Activated naive CD4-positive, alpha-beta T cell treated with anti-CD3 and anti-CD28 coated beads, Interleukin-2, amount 10 ng/mL, durations not matched to agents 5 hours and 36 hours (primary cell): ENCODE results near the gene PDE4C. TPM values are rescaled to one million over a fixed set of nuclear protein-coding genes. Genes with fewer than 3 reads are reported as not detected.

Source experiments
- total RNA-seq, 2 experiments: library from RNA; stranded (reverse); gene quantifications; one replicate each; pipeline ENCODE4 v1.2.3, GENCODE V29; 2021

The PDE4C gene
- under 1 TPM in 1 of 2 experiments, not detected in 1; 0.55 TPM for total RNA-seq

GRCh38 chr19:18225702-18226468 is at the start of gene PDE4C:
TSS of gene PDE4C (minus strand) at chr19:18226438. CDS start at chr19:18226415, 23 bp downstream.

GRCh38 chr19:18274219-18274780 is 48.1 kb upstream of the PDE4C start, which contains the start of gene IQCN:
TSS of gene IQCN (minus strand) at chr19:18274452. CDS start at chr19:18269478, 4,974 bp downstream.

GRCh38 chr19:18203863-18204393 is 22.3 kb downstream of the PDE4C start, which contains the start of gene RAB3A:
TSS of gene RAB3A (minus strand) at chr19:18204042. CDS start at chr19:18202740, 1,302 bp downstream.

GRCh38 chr19:18192673-18193387 is 33.4 kb downstream of the PDE4C start, which contains the start of gene MPV17L2:
TSS of gene MPV17L2 (plus strand) at chr19:18193218. CDS start at chr19:18193282, 64 bp downstream.

Other genes with a start within 250 kb of the PDE4C start
- 10 to 100 TPM; 63.2 to 65.3 TPM for gene ARRDC2, start 218.3 kb downstream of the PDE4C start, total RNA-seq
- 10 to 100 TPM; 74.1 to 76.2 TPM for gene IL12RB1, start 139.5 kb downstream of the PDE4C start, total RNA-seq
- gene MAST3, start 128.7 kb downstream of the PDE4C start, total RNA-seq, result 10 to 100 TPM; 31.0 to 31.4 TPM
- 10 to 100 TPM; 12.4 to 16.0 TPM for gene PIK3R2, start 73.3 kb downstream of the PDE4C start, total RNA-seq
- gene IFI30, start 52.6 kb downstream of the PDE4C start, total RNA-seq, result 10 to 100 TPM; 50.8 to 54.3 TPM
- gene MPV17L2, start 33.2 kb downstream of the PDE4C start, total RNA-seq, result 1 to 10 TPM; 4.7 to 4.8 TPM
- 1 to 10 TPM; 4.8 to 6.6 TPM for gene RAB3A, start 22.4 kb downstream of the PDE4C start, total RNA-seq
- 1 to 10 TPM; 5.2 to 6.0 TPM for gene IQCN, start 48.0 kb upstream of the PDE4C start, total RNA-seq
- 100 to 1,000 TPM; 357 to 365 TPM for gene JUND, start 55.2 kb upstream of the PDE4C start, total RNA-seq
- gene LSM4, start 96.6 kb upstream of the PDE4C start, total RNA-seq, result 100 to 1,000 TPM; 150 to 152 TPM
- gene PGPEP1, start 114.2 kb upstream of the PDE4C start, total RNA-seq, result 10 to 100 TPM; 34.5 to 36.7 TPM
- not detected for gene GDF15, start 159.7 kb upstream of the PDE4C start, total RNA-seq
- under 1 TPM; 0.10 to 0.28 TPM for gene LRRC25, start 171.2 kb upstream of the PDE4C start, total RNA-seq
- 100 to 1,000 TPM; 122 to 136 TPM for gene SSBP4, start 193.0 kb upstream of the PDE4C start, total RNA-seq
- gene ISYNA1, start 211.7 kb upstream of the PDE4C start, total RNA-seq, result 10 to 100 TPM; 14.9 to 17.9 TPM